GM12878 (cell line): ENCODE measurements around the gene PPP1R1C. TPM values are rescaled to one million over a fixed set of nuclear protein-coding genes. Genes with fewer than 3 reads are reported as not detected.

Source experiments
- ATAC-seq: fragments of 200-7000 bp; cut with Tn5 transposase; 3 replicates; pipeline ENCODE4 v1.9.1; 2020; ENCODE audit warnings: mild to moderate bottlenecking, moderate library complexity
- BruUV-seq: library from RNA; stranded (reverse); fragments of 400-500 nt; replicated peaks from 2 replicates; lab custom pipeline; 2021; lab: Mats Ljungman, UMichigan
- CTCF ChIA-PET: fragments of 300-600 bp; sonication (Branson Sonifier 250); formaldehyde crosslinking; extraction: SDS; loops from one replicate; lab custom pipeline; 2021; ENCODE audit warnings: inconsistent platforms; lab: Yijun Ruan, JAX
- POLR2A ChIA-PET: fragments of 350-600 bp; formaldehyde crosslinking; extraction: SDS; loops from one replicate; lab custom pipeline; 2021; ENCODE audit warnings: inconsistent platforms; lab: Charles Lee
- RAD21 ChIA-PET: fragments of 300-600 bp; sonication (Branson Sonifier 250); formaldehyde crosslinking; loops from one replicate; lab custom pipeline; 2023; ENCODE audit warnings: antibody characterized with exemption; ENCODE audit not compliant: unreplicated experiment; lab: Charles Lee
- SMC1A ChIA-PET: fragments of 300-600 bp; sonication (Branson Sonifier 250); formaldehyde crosslinking; loops from one replicate; lab custom pipeline; 2023; ENCODE audit not compliant: unreplicated experiment, uncharacterized antibody; lab: Charles Lee
- DNase-seq: peaks from one replicate; pipeline ENCODE4 v3.0.0-alpha.2; 2011; ENCODE audit warnings: low read depth, low spot score
- FAIRE-seq: peaks from 3 replicates; lab custom pipeline; 2011; peaks lifted over from hg19 to GRCh38; lab: Jason Lieb, UNC
- H2AFZ ChIP-seq: 2 replicates; pipeline ENCODE4 v1.6.0; 2011; ENCODE audit warnings: low read depth, low read length, control low read depth; ENCODE audit not compliant: control insufficient read depth
- H3K27ac ChIP-seq: 2 replicates; pipeline ENCODE4 v1.5.1; 2011; ENCODE audit warnings: control low read depth; ENCODE audit not compliant: control insufficient read depth, insufficient read depth
- H3K27me3 ChIP-seq, 2 experiments: replicated peaks in 1 of 2; 2 replicates each; pipeline versions ENCODE4 v1.6.0 to v1.6.1; 2011; ENCODE audit warnings: low read length in 1 of 2; ENCODE audit not compliant: control insufficient read depth in 2 of 2, insufficient read depth in 2 of 2
- H3K36me3 ChIP-seq, 2 experiments: 2 replicates each; pipeline ENCODE4 v1.5.1; 2011; ENCODE audit warnings: low read length in 1 of 2; ENCODE audit not compliant: control insufficient read depth in 2 of 2, insufficient read depth in 2 of 2
- H3K4me1 ChIP-seq: 2 replicates; pipeline ENCODE4 v1.6.1; 2011; ENCODE audit warnings: mild to moderate bottlenecking, low read length, moderate library complexity, mixed read lengths; ENCODE audit not compliant: control insufficient read depth, insufficient read depth
- H3K4me2 ChIP-seq: 2 replicates; pipeline ENCODE4 v1.6.0; 2011; ENCODE audit warnings: control low read depth; ENCODE audit not compliant: control insufficient read depth, insufficient read depth
- H3K4me3 ChIP-seq: fragments of 200-600 bp; sonication (generic); 2 replicates; pipeline ENCODE4 v1.5.1; 2016
- H3K79me2 ChIP-seq: 2 replicates; pipeline ENCODE4 v1.6.0; 2011; ENCODE audit warnings: low read length; ENCODE audit not compliant: control insufficient read depth, insufficient read depth
- H3K9ac ChIP-seq: 2 replicates; pipeline ENCODE4 v1.8.0; 2011; ENCODE audit warnings: low read length, control low read depth, mixed read lengths; ENCODE audit not compliant: control insufficient read depth, insufficient read depth
- H3K9me3 ChIP-seq: replicated peaks from 3 replicates; pipeline ENCODE4 v1.5.1; 2011; ENCODE audit warnings: mild to moderate bottlenecking, low read length; ENCODE audit not compliant: control insufficient read depth, insufficient read depth
- H4K20me1 ChIP-seq: 2 replicates; pipeline ENCODE4 v1.6.0; 2011; ENCODE audit not compliant: control insufficient read depth, insufficient read depth
- BCLAF1 ChIP-seq: fragments of 450-650 bp; IDR thresholded peaks from 2 replicates; pipeline ENCODE4 v1.6.1; 2017; ENCODE audit warnings: antibody characterized with exemption, mild to moderate bottlenecking, moderate library complexity
- CBX3 ChIP-seq: fragments of 200-600 bp; sonication (generic); IDR thresholded peaks from 2 replicates; pipeline ENCODE4 v1.6.1; 2016; ENCODE audit warnings: low read depth, borderline replicate concordance
- CEBPB ChIP-seq, 2 experiments: fragments of 150-350 bp in 1 of 2; IDR thresholded peaks; 2 replicates each; pipeline ENCODE4 v1.6.1; 2012 to 2014; ENCODE audit warnings: low read depth in 2 of 2, low read length in 2 of 2, borderline replicate concordance in 1 of 2, inconsistent platforms in 1 of 2
- ESRRA ChIP-seq: IDR thresholded peaks from 2 replicates; pipeline ENCODE4 v1.6.1; 2012; ENCODE audit warnings: mild to moderate bottlenecking, low read length, improper control_type of control experiment
- HDGF ChIP-seq: fragments of 450-650 bp; IDR thresholded peaks from 2 replicates; pipeline ENCODE4 v1.6.1; 2016; ENCODE audit warnings: antibody characterized with exemption
- JUNB ChIP-seq: IDR thresholded peaks from 2 replicates; pipeline ENCODE4 v1.6.1; 2016; ENCODE audit warnings: antibody characterized with exemption, mild to moderate bottlenecking
- MAX ChIP-seq: IDR thresholded peaks from 2 replicates; pipeline ENCODE4 v1.6.1; 2012; ENCODE audit warnings: low read depth, low read length, improper control_type of control experiment
- MEF2B ChIP-seq: fragments of 450-650 bp; IDR thresholded peaks from 2 replicates; pipeline ENCODE4 v1.6.1; 2018; ENCODE audit warnings: mild to moderate bottlenecking, moderate library complexity; ENCODE audit not compliant: partially characterized antibody, poor library complexity, severe bottlenecking
- RB1 ChIP-seq: fragments of 450-650 bp; formaldehyde crosslinking; IDR thresholded peaks from 2 replicates; pipeline ENCODE4 v1.6.1; 2017; ENCODE audit warnings: mild to moderate bottlenecking, borderline replicate concordance
- RELA ChIP-seq: fragments of 450-650 bp; IDR thresholded peaks from 2 replicates; pipeline ENCODE4 v1.8.0; 2014; ENCODE audit warnings: borderline replicate concordance; ENCODE audit not compliant: partially characterized antibody
- RFX5 ChIP-seq: IDR thresholded peaks from 2 replicates; pipeline ENCODE4 v1.6.1; 2011; ENCODE audit warnings: low read depth, low read length, improper control_type of control experiment
- SIN3A ChIP-seq: IDR thresholded peaks from 2 replicates; pipeline ENCODE4 v1.6.1; 2012; ENCODE audit warnings: low read depth, low read length, improper control_type of control experiment
- SREBF1 ChIP-seq: IDR thresholded peaks from 2 replicates; pipeline ENCODE4 v1.6.1; 2012; ENCODE audit warnings: mild to moderate bottlenecking, low read length
- SRF ChIP-seq, 2 experiments: IDR thresholded peaks; 2 replicates each; pipeline ENCODE4 v1.6.1; 2011; ENCODE audit warnings: low read depth in 2 of 2, low read length in 2 of 2, mild to moderate bottlenecking in 1 of 2, moderate library complexity in 1 of 2
- STAT3 ChIP-seq: IDR thresholded peaks from 2 replicates; pipeline ENCODE4 v1.6.1; 2011; ENCODE audit warnings: low read depth, low read length, improper control_type of control experiment
- ZBTB40 ChIP-seq: fragments of 450-650 bp; IDR thresholded peaks from 2 replicates; pipeline ENCODE4 v1.6.1; 2016; ENCODE audit warnings: mild to moderate bottlenecking, moderate library complexity, borderline replicate concordance
- ZNF207 ChIP-seq: fragments of 450-650 bp; IDR thresholded peaks from 2 replicates; pipeline ENCODE4 v1.6.1; 2014; ENCODE audit warnings: antibody characterized with exemption, mild to moderate bottlenecking, borderline replicate concordance
- ZNF622 ChIP-seq: fragments of 450-650 bp; IDR thresholded peaks from 2 replicates; pipeline ENCODE4 v1.6.1; 2017; ENCODE audit warnings: mild to moderate bottlenecking, inconsistent platforms
- ZSCAN29 ChIP-seq: fragments of 450-650 bp; IDR thresholded peaks from 2 replicates; pipeline ENCODE4 v1.6.1; 2017; ENCODE audit warnings: mild to moderate bottlenecking, moderate library complexity
- WGBS: methylation state at CpG from one replicate; pipeline ENCODE4 v1.1.6; 2016; ENCODE audit warnings: low lambda C conversion rate; ENCODE audit not compliant: insufficient replicate concordance, insufficient coverage; ENCODE audit errors: missing lambda C conversion rate; 5-methylcytosine and 5-hydroxymethylcytosine counted together
- in situ Hi-C: fragments of 300-500 bp; cut with MboI; formaldehyde crosslinking; loops from 9 replicates; pipeline ENCODE4 v1.14.3; 2018; ENCODE audit warnings: mixed read lengths
- intact Hi-C: fragments of 100-400 bp; cut with micrococcal nuclease; formaldehyde crosslinking; loops from one replicate; pipeline ENCODE4 v1.14.2; 2022; ENCODE audit not compliant: unreplicated experiment
- polyA plus RNA-seq, 11 experiments: library from polyadenylated mRNA; depleted of rRNA in 4 of 11; unstranded in 6 of 11; stranded (reverse) in 5 of 11; fragments of >200 nt; fragmentation: Nextera tagmentation in 4 of 11; fragmentation: Illumina TruSeq in 1 of 11; extraction: Ambion mirVana in 4 of 11; extraction: Trizol in 1 of 11; gene quantifications; 1 replicate in 1 of 11; 2 replicates in 10 of 11; pipeline versions ENCODE4 v1.2.1 to v1.2.3, GENCODE V29; 2011 to 2016; ENCODE audit warnings: inconsistent platforms in 2 of 11, missing spikeins in 2 of 11, low read depth in 1 of 11
- total RNA-seq, 4 experiments: library from RNA; depleted of rRNA in 3 of 4; stranded (reverse); fragments of >200 nt in 3 of 4; fragmentation: Illumina TruSeq in 1 of 4; extraction: Trizol in 1 of 4; gene quantifications; 2 replicates each; pipeline versions ENCODE4 v1.2.1 to v1.2.3, GENCODE V29; 2013 to 2021

The PPP1R1C gene
- total and polyA plus RNA-seq, 10 of the 15 experiments (the other 5 are each of a cell fraction or from before 2014, with no cell fraction given), result 0.11 TPM; not detected in 9

GRCh38 chr2:182070736-182071135, 85.1 kb downstream of the PPP1R1C start:
- H3K36me3 ChIP-seq, result no peaks in the 10 kb centered on the region
- ChIA-PET CTCF (interaction anchor here (0.5 kb wide), 1 partner anchor 104 kb away, joined by 5 read pairs; no protein-coding TSS in a partner anchor), POLR2A (no interaction called here), SMC1A (no interaction called here), RAD21 (no interaction called here)
- FAIRE-seq (no peak), ATAC-seq (no peak), DNase-seq (no peak)
- H2AFZ ChIP-seq, result no peak overlapping the region
- H3K27ac ChIP-seq, result no peak overlapping the region
- TF ChIP-seq BCLAF1, result no peak
- no peak for TF ChIP-seq MAX
- no peak for TF ChIP-seq CEBPB (IDR thresholded peaks at IDR 0.05; ENCODE audit: borderline replicate concordance in 1 of 2, low read depth in 2 of 2, low read length in 2 of 2)
- TF ChIP-seq MEF2B, result no peak
- no peak for TF ChIP-seq HDGF
- TF ChIP-seq ZBTB40, result no peak
- no peak for TF ChIP-seq SREBF1
- TF ChIP-seq JUNB, result no peak
- no peak for TF ChIP-seq ZSCAN29
- no peak for TF ChIP-seq ESRRA
- no peak for TF ChIP-seq CBX3
- no peak for TF ChIP-seq RFX5
- TF ChIP-seq RB1, result no peak
- no peak for TF ChIP-seq ZNF622
- TF ChIP-seq SRF (IDR thresholded peaks at IDR 0.05; ENCODE audit: low read depth in 2 of 2, low read length in 2 of 2), result no peak
- no peak for TF ChIP-seq RELA
- no peak for TF ChIP-seq SIN3A
- TF ChIP-seq ZNF207, result no peak
- no peak for TF ChIP-seq STAT3
- H3K4me1 ChIP-seq, result no peaks in the 10 kb centered on the region
- intact Hi-C loops, result loop anchor here (10.0 kb wide), 1 partner anchor 966 kb away; no protein-coding TSS in a partner anchor
- WGBS, result 34% methylated on average over 2 of the region's 2 CpGs
- H3K27me3 ChIP-seq, result no peaks in the 10 kb centered on the region; a peak in 1 of 4 replicates
- H3K4me3 ChIP-seq, result no peak overlapping the region
- H4K20me1 ChIP-seq, result no peaks in the 10 kb centered on the region
- H3K79me2 ChIP-seq, result no peaks in the 10 kb centered on the region
- no TSS peak for BruUV-seq
- no peak overlapping the region for H3K9ac ChIP-seq
- no peak overlapping the region for H3K4me2 ChIP-seq
- H3K9me3 ChIP-seq, result no peaks in the 10 kb centered on the region
- in situ Hi-C loops, result loop anchor here (5.0 kb wide), 1 partner anchor 108 kb away; no protein-coding TSS in a partner anchor
